ENCODE data around the gene C1QTNF5. TPM values are rescaled to one million over a fixed set of nuclear protein-coding genes. Genes with fewer than 3 reads are reported as not detected.

C1QTNF5 gene
- total and polyA plus RNA-seq, 2 of the 8 experiments (the other 6 are each of a cell fraction or from before 2014, with no cell fraction given): 2.2 to 2.7 TPM

DNA sequence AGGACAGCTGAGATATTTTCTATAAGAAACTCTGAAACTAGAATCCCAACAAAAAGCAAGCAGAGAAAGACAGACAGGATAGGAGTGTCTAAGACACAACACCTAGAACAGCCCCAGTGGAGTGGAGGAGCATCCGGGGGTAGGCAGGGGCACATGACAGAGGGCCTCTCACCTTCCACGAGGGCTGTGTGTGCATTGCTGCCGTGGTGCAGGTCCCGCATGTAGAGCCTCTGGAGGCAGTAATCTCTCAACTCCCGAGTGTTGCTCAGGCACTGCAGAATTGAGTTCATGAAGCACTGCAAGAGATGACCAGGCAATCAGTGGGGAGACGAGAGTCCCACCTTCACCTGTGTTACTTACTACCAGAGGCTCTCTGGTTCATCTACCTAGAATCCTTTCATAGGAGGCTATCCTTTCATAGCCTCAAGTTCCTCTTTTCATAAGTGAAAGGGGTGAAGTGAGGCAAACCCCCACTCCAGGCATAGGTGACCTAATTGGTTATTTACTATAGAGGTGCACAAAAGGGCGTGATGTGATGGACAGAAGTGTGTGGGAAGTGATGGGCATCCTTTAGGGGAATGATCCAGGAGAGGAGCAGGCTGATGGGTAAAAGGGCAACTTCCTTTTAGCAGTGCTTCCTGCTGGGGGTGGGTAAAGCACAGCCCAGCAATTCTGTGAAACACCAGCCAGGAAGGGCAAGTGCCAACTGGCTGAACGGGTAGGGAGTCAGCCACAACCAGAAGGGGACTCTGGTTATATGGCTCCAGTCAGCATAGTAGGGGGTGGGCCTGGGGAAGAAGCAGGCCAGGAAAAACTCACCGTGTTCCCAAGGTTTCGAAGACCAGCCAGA, 18.9 kb upstream of the C1QTNF5 start (continued):
- TF ChIP-seq GTF2F1 (IDR thresholded peaks at IDR 0.05; ENCODE audit: borderline replicate concordance, low read depth, low read length) (no peak), CBX8 (IDR thresholded peaks at IDR 0.05; ENCODE audit: borderline replicate concordance, low read depth, low read length) (no peak), ZNF274 (IDR thresholded peaks at IDR 0.05; ENCODE audit: borderline replicate concordance, extremely low read depth, low read length) (no peak), TCF12 (IDR thresholded peaks at IDR 0.05; ENCODE audit: low read depth, low read length) (no peak)

Measured in H1 (cell line).